Measurements from ENCODE around the gene NAIF1. TPM values are rescaled to one million over a fixed set of nuclear protein-coding genes. Genes with fewer than 3 reads are reported as not detected.
"Not testable (repeated sequence)": the region's sequence is repeated elsewhere in the genome, so short reads cannot be mapped to it uniquely, and the experiment has no call there.

NAIF1 gene
- total RNA-seq, 1 donor from 2014 or later = 9.6 TPM

- DNase-seq = no peak
Measured at GRCh38 chr9:128084746-128085145, 17.6 kb upstream of the NAIF1 start.

- DNase-seq = no peak
Measured at GRCh38 chr9:128082151-128082550, 15.0 kb upstream of the NAIF1 start.

- peak; percentile 84 for DNase-seq
Measured at GRCh38 chr9:128081056-128081455, 13.9 kb upstream of the NAIF1 start.

GRCh38 chr9:128080206-128080605, 13.1 kb upstream of the NAIF1 start:
- DNase-seq = no peak

- peak; percentile 61 for DNase-seq
Measured at GRCh38 chr9:128078504-128079434, 11.6 kb upstream of the NAIF1 start.

GRCh38 chr9:128077847-128078503, 10.9 kb upstream of the NAIF1 start:
- no peak for DNase-seq

- DNase-seq = no peak
Measured at GRCh38 chr9:128073253-128073886, 6.2 kb upstream of the NAIF1 start.

- DNase-seq = peak; percentile 91
Measured at GRCh38 chr9:128072144-128073021, 5.3 kb upstream of the NAIF1 start.

GRCh38 chr9:128071475-128071874, 4.4 kb upstream of the NAIF1 start:
- not testable (repeated sequence) for DNase-seq

GRCh38 chr9:128070874-128071273, 3.8 kb upstream of the NAIF1 start:
- DNase-seq = no peak

- peak; percentile 29 for DNase-seq
Measured at GRCh38 chr9:128068386-128069205, 1.5 kb upstream of the NAIF1 start.

GRCh38 chr9:128067645-128068385, 695 bp upstream of the NAIF1 start, which contains the start of gene SLC25A25:
Gene SLC25A25, plus strand, starts transcription at chr9:128068232. Its CDS starts 88 bp downstream, at chr9:128068320.
- peak; percentile 100 for DNase-seq

- DNase-seq = no peak
Measured at GRCh38 chr9:128065907-128066712, 1.0 kb downstream of the NAIF1 start.

GRCh38 chr9:128062846-128063831, 4.0 kb downstream of the NAIF1 start:
- no peak for DNase-seq

GRCh38 chr9:128062279-128062678, 4.8 kb downstream of the NAIF1 start:
- no peak for DNase-seq

- DNase-seq = no peak
Measured at GRCh38 chr9:128061275-128061960, 5.7 kb downstream of the NAIF1 start.

GRCh38 chr9:128059365-128059983, 7.6 kb downstream of the NAIF1 start:
- no peak for DNase-seq
